GM19043 (cell line): Measurements from ENCODE around the gene FASTKD1.
"Not testable (repeated sequence)": the region's sequence is repeated elsewhere in the genome, so short reads cannot be mapped to it uniquely, and the experiment has no call there.

Source experiments
- ATAC-seq: cut with Tn5 transposase; IDR thresholded peaks from one replicate; pipeline ENCODE4 v1.9.1; 2021; ENCODE audit warnings: low read depth; ENCODE audit not compliant: unreplicated experiment

The FASTKD1 gene

DNA sequence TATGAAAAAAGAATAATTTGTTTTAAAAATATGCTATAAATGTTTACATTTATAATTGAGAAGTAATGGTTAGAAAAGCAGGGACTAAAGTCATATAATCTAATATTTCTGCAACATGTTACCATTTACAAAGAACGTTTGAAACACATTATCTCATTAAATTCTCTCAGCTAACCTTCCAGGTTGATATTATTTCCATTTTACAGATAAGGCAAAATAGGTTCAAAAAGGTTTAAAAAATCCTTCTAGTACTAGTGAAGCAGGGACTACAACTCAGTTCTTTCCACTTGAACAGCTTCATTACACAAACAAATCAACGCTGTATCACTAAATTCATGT lies 875 bp downstream of the FASTKD1 start:
- no peak for ATAC-seq

DNA sequence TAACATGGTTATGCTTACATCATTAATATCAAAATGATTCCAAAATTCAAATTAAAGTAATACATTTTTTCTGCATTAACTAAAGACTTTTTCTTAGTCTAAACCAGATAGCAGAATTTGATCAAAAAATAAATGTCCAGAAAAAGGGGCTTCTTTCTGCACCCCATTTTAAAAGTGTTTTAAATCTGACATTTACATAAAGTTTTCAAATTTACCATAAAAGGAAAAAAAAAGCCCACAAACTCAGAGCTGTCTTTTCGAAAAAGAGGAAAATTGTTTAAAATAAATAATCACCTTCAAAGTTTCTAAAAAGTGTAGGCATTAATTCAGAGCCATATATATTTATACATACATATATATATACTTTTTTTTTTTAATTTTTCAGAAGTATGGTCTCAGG lies 1.5 kb downstream of the FASTKD1 start:
- no peak for ATAC-seq

DNA sequence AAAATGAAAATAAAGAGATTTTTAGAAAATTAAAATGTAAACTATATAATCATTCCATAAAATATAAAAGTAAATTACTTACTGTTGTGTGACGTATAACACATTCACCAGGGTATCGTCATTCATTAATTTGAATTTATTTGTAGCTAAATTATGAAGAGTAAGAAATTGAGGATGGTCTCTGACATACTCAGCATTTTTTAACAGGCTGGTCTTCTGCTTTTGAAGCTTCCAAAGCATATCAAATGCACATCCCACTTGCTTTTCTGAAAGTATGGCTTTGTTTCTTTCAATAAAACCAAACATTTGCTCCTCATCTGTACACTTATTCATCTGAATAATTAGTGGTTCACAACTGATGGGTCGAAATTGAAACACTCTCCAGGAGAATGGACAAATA lies 2.1 kb downstream of the FASTKD1 start:
- no peak for ATAC-seq

DNA sequence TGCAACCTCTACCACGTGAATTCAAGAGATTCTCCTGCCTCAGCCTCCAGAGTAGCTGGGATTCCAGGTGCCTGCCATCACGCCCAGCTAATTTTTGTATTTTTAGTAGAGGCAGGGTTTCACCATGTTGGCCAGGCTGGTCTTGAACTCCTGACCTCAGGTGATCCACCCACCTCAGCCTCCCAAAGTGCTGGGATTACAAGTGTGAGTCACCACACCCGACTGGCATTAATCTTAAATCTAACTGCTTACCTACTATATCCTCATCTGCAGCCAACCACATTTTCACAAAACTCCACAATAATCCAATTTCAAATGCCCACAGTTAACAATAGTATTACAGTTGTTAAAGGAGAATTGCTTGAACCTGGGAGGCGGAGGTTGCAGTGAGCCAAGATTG lies 2.9 kb downstream of the FASTKD1 start:
- ATAC-seq: not testable (repeated sequence)

DNA sequence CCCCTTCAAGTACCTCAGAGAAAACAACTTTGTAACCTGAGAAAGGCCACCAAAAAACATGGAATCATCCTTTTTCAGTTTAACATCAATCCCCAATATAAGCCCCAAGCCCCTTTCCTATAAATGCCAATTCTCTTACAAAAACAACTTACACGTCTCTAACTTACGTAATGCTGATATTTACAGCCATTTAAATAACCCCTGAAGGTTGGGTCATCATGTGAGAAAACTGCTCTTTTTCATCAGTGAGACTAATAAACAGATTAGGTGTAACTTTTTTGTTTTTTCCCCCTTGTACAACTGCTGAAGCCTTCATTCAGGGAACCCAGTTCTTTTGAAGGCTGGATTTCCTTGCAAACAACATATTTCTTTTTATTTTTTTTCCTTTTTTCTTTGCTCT lies 3.7 kb downstream of the FASTKD1 start:
- ATAC-seq: no peak

DNA sequence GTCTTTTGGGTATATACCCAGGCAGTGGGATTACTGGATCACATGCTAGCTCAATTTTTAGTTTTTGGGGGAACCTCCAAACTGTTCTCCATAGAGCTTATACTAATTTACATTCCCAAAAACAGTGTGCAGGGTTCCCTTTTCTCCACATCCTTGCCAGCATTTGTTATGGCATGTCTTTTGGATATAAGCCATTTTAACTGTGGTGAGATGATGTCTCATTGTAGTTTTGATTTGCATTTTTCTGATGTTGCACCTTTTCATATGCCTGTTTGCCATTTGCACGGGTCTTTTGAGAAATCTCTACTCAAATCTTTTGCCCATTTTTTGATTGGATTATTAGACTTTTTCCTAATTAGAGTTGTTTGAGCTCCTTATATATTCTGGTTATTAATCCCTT lies 8.0 kb downstream of the FASTKD1 start:
- ATAC-seq: no peak

DNA sequence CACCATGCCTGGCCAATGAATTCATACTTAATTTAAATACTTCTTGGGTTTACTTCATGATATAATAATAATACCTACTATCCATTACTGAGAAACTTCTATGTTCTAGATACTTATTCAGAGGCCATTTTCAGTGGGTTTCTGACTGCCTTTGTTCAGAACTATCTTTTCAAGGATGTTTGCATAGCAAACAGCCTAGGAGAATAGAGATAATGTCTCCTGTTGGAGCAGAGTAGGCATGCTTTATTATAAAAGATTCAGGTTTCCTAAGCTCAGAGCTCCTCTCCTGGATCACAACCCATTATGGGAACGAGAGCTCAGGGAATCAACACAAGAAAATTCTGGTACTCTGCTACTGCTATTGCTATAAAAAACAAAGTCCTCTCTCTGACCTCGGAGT lies 11.1 kb downstream of the FASTKD1 start:
- no peak for ATAC-seq

DNA sequence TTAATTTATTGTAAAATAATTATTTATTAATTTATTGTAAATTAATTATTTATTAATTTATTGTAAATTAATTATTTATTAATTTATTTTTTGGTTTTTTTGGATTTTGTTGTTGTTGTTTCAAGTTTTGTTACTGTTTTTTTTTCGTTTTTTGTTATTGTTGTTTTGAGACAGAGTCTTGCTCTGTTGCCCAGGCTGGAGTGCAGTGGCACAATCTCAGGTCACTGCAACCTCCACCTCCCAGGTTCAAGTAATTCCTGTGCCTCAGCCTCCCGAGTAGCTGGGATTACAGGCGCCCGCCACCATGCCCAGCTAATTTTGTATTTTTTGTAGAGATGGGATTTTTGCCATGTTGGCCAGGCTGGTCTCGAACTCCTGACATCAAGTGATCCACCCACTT lies 11.6 kb downstream of the FASTKD1 start:
- not testable (repeated sequence) for ATAC-seq

DNA sequence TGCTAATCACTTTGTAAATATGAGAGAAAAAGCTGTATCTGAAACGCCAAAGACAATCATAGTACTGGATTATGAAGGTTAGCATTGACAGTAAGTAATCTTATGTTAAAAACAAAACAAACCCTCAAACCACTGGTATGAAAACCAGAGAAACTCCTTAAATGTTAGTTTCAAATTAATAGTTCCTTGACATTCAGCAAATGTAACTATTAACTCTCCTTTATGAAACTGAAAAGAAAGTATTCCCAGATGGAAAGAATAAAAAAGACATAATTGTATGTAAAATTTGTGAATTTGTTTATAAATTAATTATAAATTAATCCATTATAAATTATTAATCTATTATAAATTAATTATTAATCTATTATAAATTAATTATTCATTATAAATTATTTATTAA lies 12.3 kb downstream of the FASTKD1 start:
- ATAC-seq: no peak

DNA sequence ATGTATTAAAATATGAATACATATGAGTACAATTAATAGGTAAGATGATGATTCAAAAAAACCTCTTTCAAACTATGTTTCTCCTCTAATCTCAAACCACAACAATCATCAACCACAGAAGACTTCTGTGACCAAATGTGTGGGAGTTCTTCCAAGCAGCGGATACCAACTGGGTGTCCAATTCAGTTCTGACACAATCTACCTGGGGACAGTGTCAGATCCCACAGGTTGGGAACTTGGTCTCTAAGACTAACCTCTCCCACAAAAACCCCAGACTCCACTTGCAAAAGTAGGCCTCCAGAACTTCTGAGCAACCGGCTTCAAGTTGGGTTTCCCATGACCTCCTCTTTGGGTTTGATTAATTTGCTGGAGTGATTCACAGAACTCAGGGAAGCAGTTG lies 26.9 kb downstream of the FASTKD1 start:
- ATAC-seq: no peak

DNA sequence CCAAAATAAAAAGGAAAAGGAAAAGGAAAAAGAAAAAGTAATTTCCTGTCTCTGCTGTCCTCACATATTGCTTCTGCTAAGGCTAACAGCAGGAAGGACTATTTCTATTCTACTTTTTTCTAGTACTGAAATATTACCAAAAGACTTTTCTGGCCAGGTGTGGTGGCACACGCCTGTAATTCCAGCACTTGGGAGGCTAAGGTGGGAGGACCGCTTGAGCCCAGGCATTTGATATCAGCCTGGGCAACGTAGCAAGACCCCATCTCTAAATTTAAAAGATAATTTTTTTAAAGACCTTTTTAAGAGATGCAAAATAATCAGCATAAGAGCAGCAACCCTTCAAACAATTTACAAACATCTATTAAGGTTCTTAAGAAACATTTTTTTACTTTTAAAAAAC lies 31.2 kb downstream of the FASTKD1 start:
- no peak for ATAC-seq

DNA sequence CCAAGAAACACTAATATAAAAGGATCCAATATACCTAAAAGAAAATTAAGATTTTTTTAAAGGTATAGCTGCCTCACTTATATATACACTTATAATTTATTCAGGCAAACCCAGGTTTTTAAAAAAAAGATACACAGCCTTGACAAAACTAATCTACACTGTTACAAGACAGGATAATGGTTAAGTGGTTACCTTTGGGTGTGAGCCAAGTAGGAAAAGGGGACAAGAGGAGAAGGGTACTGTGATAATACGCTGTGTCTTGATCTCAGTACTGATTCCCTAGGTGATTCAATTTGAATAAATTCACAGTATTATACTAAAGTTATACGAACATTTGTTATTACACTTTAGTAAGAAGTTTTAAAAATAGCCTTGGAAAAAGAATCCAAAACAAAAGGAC lies 33.5 kb downstream of the FASTKD1 start:
- ATAC-seq: no peak

DNA sequence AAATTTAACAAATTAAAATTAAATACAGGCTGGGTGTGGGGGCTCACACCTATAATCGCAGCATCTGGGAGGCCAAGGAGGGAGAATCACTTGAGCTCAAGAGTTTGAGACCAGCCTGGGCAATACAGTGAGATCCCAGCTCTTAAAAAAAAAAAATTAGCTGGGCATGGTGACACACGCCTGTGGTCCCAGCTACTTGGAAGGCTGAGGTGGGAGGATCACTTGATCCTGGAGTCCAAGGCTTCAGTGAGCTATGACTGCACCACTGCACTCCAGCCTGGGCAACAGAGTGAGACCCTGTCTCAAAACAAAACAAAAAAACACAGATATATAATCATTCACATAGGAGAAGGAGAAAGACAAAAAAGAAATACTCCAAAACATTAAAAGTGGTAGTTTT lies 34.2 kb downstream of the FASTKD1 start:
- ATAC-seq: not testable (repeated sequence)

DNA sequence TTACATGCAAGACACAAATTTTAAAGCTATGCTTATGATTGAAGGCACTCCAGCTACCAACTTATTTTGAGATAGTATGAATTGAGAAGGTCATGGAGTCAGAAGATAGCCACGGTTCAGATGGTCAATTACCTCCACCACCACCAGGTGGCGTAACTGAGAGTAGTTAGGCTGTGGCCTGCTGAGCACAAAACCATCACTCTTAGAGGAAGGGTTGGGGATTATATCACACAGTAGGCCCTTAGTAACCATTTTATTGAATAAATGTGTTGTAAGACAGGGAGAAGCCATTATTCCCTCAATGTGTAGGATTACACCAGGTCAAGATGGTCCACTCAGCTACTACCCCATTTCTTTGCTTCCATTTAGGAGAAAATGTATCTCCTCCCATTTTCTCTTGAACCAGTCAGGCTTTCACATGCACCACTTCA lies 45.4 kb downstream of the FASTKD1 start:
- ATAC-seq: peak; percentile 90

DNA sequence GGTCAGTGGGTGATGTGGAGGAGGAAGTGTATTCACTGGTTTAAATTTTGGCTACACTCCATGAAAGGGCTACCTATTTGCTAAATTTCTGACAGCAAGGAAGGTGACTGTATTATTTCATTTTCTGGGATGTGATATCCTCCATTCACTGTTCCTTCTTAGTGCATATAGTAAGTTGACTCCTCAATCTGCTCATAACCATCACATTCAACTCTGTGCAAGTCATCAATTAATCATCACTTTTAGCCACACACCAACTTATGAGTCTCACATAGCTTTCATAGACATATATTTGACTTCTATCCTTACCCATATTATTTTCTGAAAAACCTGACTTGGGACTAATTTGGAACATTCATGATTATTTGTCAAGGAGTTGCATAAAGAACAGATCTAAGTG lies 47.2 kb downstream of the FASTKD1 start:
- no peak for ATAC-seq

DNA sequence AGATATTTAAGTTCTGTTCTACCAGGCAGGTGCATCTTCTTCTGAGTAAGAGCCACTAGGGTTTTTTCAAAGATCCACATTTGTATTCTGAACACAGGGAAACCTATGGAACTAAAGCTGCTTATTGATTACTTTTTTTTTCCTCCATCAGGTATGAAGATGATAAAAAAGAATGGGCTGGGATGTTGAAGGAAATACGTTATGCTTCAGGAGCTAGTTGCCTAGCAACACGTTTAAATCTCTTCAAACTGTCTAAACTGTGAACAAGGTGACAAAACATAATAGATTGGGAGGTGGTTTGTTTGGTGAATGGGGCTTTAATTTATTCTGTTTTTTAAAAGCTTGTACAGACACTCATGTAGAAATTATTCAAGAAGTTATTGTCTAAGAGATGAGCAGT lies 48.2 kb downstream of the FASTKD1 start:
- ATAC-seq: no peak

DNA sequence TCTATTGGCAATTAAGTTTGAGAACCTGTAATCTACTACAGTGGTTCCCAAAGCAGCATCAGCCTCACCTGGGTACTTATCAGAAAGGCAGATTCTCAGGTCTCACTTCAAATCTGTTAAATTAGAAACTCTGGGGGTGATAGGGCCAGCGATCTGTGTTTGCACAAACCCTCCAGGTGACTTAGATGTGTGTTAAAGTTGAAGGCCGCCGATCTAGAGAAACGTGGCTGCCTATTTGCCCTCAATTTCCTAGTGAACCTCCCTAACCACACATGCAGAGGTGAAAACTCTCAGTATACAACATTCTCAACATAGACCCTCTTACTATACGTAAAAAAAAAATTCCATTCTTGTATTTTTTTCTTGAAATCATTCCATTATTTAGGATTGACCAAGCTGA lies 50.0 kb downstream of the FASTKD1 start:
- ATAC-seq: no peak

DNA sequence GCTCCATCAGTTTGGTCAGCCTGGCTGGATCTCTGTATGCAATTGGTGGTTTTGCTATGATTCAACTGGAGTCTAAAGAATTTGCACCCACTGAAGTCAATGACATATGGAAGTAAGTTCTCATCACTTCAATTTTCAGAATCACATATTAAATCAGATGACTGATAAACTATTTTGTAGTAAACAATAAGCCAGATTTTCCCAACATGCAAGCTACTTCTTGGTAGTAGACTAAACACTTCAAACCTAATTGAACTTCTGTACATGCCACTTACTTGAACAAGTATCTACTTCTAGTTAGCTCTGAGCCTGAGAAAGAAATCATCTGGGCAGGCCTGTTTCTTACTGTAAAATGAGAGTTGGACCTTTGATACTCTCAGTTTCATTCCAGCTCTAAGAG lies 52.8 kb downstream of the FASTKD1 start:
- no peak for ATAC-seq

DNA sequence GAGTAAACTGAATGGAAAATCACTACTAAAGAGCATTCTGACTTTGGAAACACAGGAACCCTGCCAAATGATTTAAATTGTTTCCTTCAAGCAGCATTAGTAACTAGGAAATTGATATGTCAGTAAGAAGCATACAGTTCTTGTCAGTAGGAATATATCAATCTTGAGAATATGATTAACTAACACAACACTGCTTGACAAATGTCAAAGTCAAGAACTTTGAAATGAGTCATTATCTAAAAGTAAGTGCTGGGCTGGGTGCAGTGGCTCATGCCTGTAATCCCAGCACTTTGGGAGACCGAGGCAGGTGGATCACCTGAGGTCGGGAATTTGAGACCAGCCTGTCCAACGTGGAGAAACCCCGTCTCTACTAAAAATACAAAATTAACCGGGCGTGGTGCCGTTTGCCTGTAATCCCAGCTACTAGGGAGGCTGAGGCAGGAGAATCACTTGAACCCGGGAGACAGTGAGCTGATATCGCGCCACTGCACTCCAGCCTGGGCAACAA lies 57.1 kb downstream of the FASTKD1 start:
- not testable (repeated sequence) for ATAC-seq

DNA sequence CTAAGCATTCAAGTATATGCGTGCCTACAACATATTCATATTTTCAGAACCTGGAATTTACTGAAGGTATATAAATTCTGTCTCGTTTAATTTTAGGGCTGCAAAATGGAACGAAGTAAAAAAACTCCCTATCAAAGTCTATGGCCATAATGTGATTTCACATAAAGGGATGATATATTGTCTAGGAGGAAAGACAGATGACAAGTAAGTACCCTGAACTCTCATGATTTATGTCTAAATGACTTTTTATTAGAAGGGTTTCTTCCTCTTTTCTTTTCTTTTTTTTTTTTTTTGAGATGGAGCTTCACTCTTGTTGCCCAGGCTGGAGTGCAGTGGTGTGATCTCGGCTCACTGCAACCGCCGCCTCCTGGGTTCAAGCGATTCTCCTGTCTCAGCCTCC lies 58.9 kb downstream of the FASTKD1 start:
- not testable (repeated sequence) for ATAC-seq

DNA sequence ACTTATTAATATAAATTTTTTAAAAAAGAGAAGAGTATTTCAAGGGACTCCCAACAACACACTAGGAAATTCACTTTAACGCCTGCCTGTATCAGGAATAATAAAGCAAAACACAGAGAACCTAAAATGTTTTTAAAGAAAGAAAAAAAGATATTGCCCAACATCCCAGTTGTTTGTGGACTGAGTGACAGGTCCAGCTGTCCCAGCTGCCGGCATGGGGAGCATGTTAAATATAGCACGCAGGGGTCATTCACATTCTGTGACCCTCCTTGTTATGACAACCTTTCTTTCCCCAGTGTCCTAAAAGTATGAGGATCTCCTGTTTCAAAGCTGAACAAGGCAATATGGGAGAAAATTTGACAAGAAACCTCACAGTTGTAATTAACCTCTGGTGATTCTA lies 59.7 kb downstream of the FASTKD1 start:
- ATAC-seq: no peak

DNA sequence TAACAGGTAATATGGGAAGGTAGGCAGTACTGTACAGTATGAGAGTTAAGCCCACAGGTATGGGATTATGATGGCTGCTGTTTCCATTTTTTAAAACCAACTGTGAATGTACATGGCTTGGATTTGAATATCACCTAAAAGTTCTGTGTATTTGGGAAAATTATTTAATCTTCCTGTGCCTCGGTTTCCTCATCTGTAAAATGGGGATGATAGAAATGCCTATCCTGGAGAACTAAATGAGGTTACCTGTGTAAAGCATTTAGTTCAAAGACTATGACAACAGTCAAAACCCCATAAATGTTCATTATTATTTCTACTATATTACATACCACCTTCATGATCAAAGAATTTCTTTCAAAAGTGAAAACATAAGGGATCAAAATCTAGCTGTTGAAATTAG lies 60.6 kb downstream of the FASTKD1 start:
- ATAC-seq: no peak

DNA sequence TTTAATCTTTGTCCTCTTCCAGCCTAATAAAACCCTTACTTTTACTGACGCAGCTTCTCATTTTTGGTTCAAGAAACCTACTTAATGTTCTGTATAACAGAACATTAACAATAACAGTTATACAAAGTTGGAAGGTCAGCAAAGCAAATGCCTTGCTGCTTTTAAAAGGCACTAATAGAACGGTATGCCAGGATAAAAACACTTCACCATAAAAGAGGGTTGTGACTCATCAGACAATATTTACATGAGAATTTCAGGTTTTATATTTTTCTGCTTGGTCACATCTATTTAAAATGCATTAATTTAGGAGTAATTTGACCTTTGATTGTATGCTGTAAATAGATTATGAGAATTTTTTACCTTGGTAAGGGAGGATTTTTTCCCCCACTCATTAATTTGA lies 61.1 kb downstream of the FASTKD1 start:
- no peak for ATAC-seq

DNA sequence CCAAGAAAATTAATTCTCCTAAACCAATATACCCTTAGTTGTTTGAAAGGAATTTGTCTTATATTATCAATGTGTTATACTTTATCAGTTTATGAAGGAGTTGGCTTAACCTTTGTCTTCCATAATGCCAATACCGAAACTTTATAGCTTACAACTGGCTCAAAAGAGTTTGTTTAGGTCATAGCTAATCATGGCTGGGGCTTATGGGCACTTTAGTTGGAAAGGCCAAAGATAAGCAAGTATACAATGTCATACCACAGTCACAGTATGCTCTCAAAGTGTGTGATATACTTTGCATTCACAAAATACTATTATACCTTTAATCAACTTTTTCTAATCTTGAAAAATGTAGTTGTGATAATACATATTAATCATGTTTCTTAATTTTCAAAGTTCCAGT lies 61.8 kb downstream of the FASTKD1 start:
- ATAC-seq: no peak
